Mesendoderm (in vitro differentiated cells): ENCODE results near the gene PAGR1. TPM values are rescaled to one million over a fixed set of nuclear protein-coding genes. Genes with fewer than 3 reads are reported as not detected.

Experiments
- small RNA-seq: library from polyadenylated mRNA; stranded (forward); fragments of <200 nt; extraction: miRNeasy Mini kit (QIAGEN cat#:217004); gene quantifications from one replicate; pipeline ENCODE3, GENCODE V24; 2013; ENCODE audit not compliant: insufficient read depth

The PAGR1 gene

Small RNA genes within 50 kb of the gene (small RNA-seq; reads per million reads assigned to genes)
- not detected for gene AC009133.6
- not detected for gene AC120114.4
